ENCODE data around the gene MMS19. TPM values are rescaled to one million over a fixed set of nuclear protein-coding genes. Genes with fewer than 3 reads are reported as not detected.
"Not testable (repeated sequence)": the region's sequence is repeated elsewhere in the genome, so short reads cannot be mapped to it uniquely, and the experiment has no call there.

Gene MMS19
- total RNA-seq, 1 experiment from 2014 or later, result 40.6 TPM

- in situ Hi-C loops (cut with HindIII; ENCODE audit: low pct_unique_long_range_greater_than_20kb, low sequenced_read_pairs), result no loop called here
- no peak for DNase-seq (ENCODE audit: low read depth)
Measured at GRCh38 chr10:97479939-97480338, 18.3 kb downstream of the MMS19 start.

GRCh38 chr10:97479410-97479809 lies 18.8 kb downstream of the MMS19 start:
- in situ Hi-C loops (cut with HindIII; ENCODE audit: low pct_unique_long_range_greater_than_20kb, low sequenced_read_pairs); DNase-seq (ENCODE audit: low read depth): not testable (repeated sequence)

GRCh38 chr10:97475936-97476594 lies 22.2 kb downstream of the MMS19 start:
- in situ Hi-C loops (cut with HindIII; ENCODE audit: low pct_unique_long_range_greater_than_20kb, low sequenced_read_pairs), result no loop called here
- no peak for DNase-seq (ENCODE audit: low read depth)

GRCh38 chr10:97474918-97475317 lies 23.3 kb downstream of the MMS19 start:
- DNase-seq (ENCODE audit: low read depth), result no peak
- in situ Hi-C loops (cut with HindIII; ENCODE audit: low pct_unique_long_range_greater_than_20kb, low sequenced_read_pairs), result no loop called here

GRCh38 chr10:97468781-97469180 lies 29.4 kb downstream of the MMS19 start:
- DNase-seq (ENCODE audit: low read depth); in situ Hi-C loops (cut with HindIII; ENCODE audit: low pct_unique_long_range_greater_than_20kb, low sequenced_read_pairs): not testable (repeated sequence)

GRCh38 chr10:97468162-97468561 lies 30.1 kb downstream of the MMS19 start:
- in situ Hi-C loops (cut with HindIII; ENCODE audit: low pct_unique_long_range_greater_than_20kb, low sequenced_read_pairs), result no loop called here
- DNase-seq (ENCODE audit: low read depth), result no peak

GRCh38 chr10:97466755-97467154 lies 31.5 kb downstream of the MMS19 start:
- DNase-seq (ENCODE audit: low read depth), result no peak
- in situ Hi-C loops (cut with HindIII; ENCODE audit: low pct_unique_long_range_greater_than_20kb, low sequenced_read_pairs), result no loop called here

- in situ Hi-C loops (cut with HindIII; ENCODE audit: low pct_unique_long_range_greater_than_20kb, low sequenced_read_pairs), result no loop called here
- DNase-seq (ENCODE audit: low read depth), result no peak
Measured at GRCh38 chr10:97465982-97466381, 32.2 kb downstream of the MMS19 start.

- no peak for DNase-seq (ENCODE audit: low read depth)
- in situ Hi-C loops (cut with HindIII; ENCODE audit: low pct_unique_long_range_greater_than_20kb, low sequenced_read_pairs), result no loop called here
Measured at GRCh38 chr10:97464226-97464625, 34.0 kb downstream of the MMS19 start.

- in situ Hi-C loops (cut with HindIII; ENCODE audit: low pct_unique_long_range_greater_than_20kb, low sequenced_read_pairs), result no loop called here
Measured at GRCh38 chr10:97463363-97464132, 34.7 kb downstream of the MMS19 start.

GRCh38 chr10:97462309-97462708 lies 35.9 kb downstream of the MMS19 start:
- in situ Hi-C loops (cut with HindIII; ENCODE audit: low pct_unique_long_range_greater_than_20kb, low sequenced_read_pairs), result no loop called here

More at GRCh38 chr10:97463363-97464132, 34.7 kb downstream of the MMS19 start:
- DNase-seq (ENCODE audit: low read depth), result peak; percentile 58

GRCh38 chr10:97459933-97460332 lies 38.3 kb downstream of the MMS19 start:
- no peak for DNase-seq (ENCODE audit: low read depth)
- in situ Hi-C loops (cut with HindIII; ENCODE audit: low pct_unique_long_range_greater_than_20kb, low sequenced_read_pairs), result no loop called here

More at GRCh38 chr10:97462309-97462708, 35.9 kb downstream of the MMS19 start:
- no peak for DNase-seq (ENCODE audit: low read depth)

- DNase-seq (ENCODE audit: low read depth), result no peak
- in situ Hi-C loops (cut with HindIII; ENCODE audit: low pct_unique_long_range_greater_than_20kb, low sequenced_read_pairs), result no loop called here
Measured at GRCh38 chr10:97459111-97459510, 39.1 kb downstream of the MMS19 start.

- in situ Hi-C loops (cut with HindIII; ENCODE audit: low pct_unique_long_range_greater_than_20kb, low sequenced_read_pairs), result no loop called here
- no peak for DNase-seq (ENCODE audit: low read depth)
Measured at GRCh38 chr10:97456686-97457065, 41.5 kb downstream of the MMS19 start.

GRCh38 chr10:97456034-97456685 lies 42.1 kb downstream of the MMS19 start:
- no peak for DNase-seq (ENCODE audit: low read depth)
- in situ Hi-C loops (cut with HindIII; ENCODE audit: low pct_unique_long_range_greater_than_20kb, low sequenced_read_pairs), result no loop called here

- in situ Hi-C loops (cut with HindIII; ENCODE audit: low pct_unique_long_range_greater_than_20kb, low sequenced_read_pairs), result no loop called here
- no peak for DNase-seq (ENCODE audit: low read depth)
Measured at GRCh38 chr10:97454330-97455036, 43.7 kb downstream of the MMS19 start.

GRCh38 chr10:97452352-97452751 lies 45.9 kb downstream of the MMS19 start:
- no peak for DNase-seq (ENCODE audit: low read depth)
- in situ Hi-C loops (cut with HindIII; ENCODE audit: low pct_unique_long_range_greater_than_20kb, low sequenced_read_pairs), result no loop called here

- no peak for DNase-seq (ENCODE audit: low read depth)
- in situ Hi-C loops (cut with HindIII; ENCODE audit: low pct_unique_long_range_greater_than_20kb, low sequenced_read_pairs), result no loop called here
Measured at GRCh38 chr10:97451605-97452004, 46.6 kb downstream of the MMS19 start.

- no peak for DNase-seq (ENCODE audit: low read depth)
- in situ Hi-C loops (cut with HindIII; ENCODE audit: low pct_unique_long_range_greater_than_20kb, low sequenced_read_pairs), result no loop called here
Measured at GRCh38 chr10:97450828-97451227, 47.4 kb downstream of the MMS19 start.
